HepG2 (cell line): ENCODE data around the gene COL8A1. TPM values are rescaled to one million over a fixed set of nuclear protein-coding genes. Genes with fewer than 3 reads are reported as not detected.

Experiments used
- ATAC-seq: fragments of 200-7000 bp; cut with Tn5 transposase; 3 replicates; pipeline ENCODE4 v1.9.1; 2020; ENCODE audit warnings: mild to moderate bottlenecking, moderate library complexity
- BruUV-seq: library from RNA; stranded (reverse); fragments of 400-500 nt; replicated peaks from 2 replicates; lab custom pipeline; 2021; lab: Mats Ljungman, UMichigan
- CTCF ChIA-PET: fragments of 300-600 bp; formaldehyde crosslinking; extraction: SDS; loops from one replicate; lab custom pipeline; 2021; ENCODE audit warnings: low total read pairs, inconsistent platforms, low intra/inter-chr PET ratio; lab: Yijun Ruan, JAX
- POLR2A ChIA-PET: fragments of 350-600 bp; sonication (Branson Sonifier 250); formaldehyde crosslinking; loops from one replicate; lab custom pipeline; 2020; ENCODE audit warnings: antibody characterized with exemption, inconsistent platforms; lab: Yijun Ruan, JAX
- DNase-seq: peaks from one replicate; pipeline ENCODE4 v3.0.0-alpha.2; 2015; ENCODE audit warnings: low spot score
- FAIRE-seq: peaks from 3 replicates; lab custom pipeline; 2011; peaks lifted over from hg19 to GRCh38; lab: Jason Lieb, UNC
- H2AFZ ChIP-seq: one replicate; pipeline ENCODE4 v1.6.1; 2011; ENCODE audit warnings: low read length, inconsistent platforms
- H3K27ac ChIP-seq: fragments of 300-600 bp; 3 replicates; pipeline ENCODE4 v1.8.0; 2011; ENCODE audit warnings: mixed run types, mild to moderate bottlenecking, mixed read lengths, low read length, inconsistent platforms; ENCODE audit not compliant: insufficient read depth; ENCODE audit errors: extremely low read length
- H3K27me3 ChIP-seq, 2 experiments: fragments of 200-600 bp in 1 of 2; 2 replicates in 1 of 2; 3 replicates in 1 of 2; pipeline versions ENCODE4 v1.6.0 to v1.8.0; 2011; ENCODE audit warnings: low read length in 2 of 2, mild to moderate bottlenecking in 2 of 2, moderate library complexity in 2 of 2, inconsistent platforms in 1 of 2; ENCODE audit not compliant: insufficient read depth in 2 of 2, control insufficient read depth in 1 of 2
- H3K36me3 ChIP-seq, 2 experiments: fragments of 200-600 bp in 1 of 2; replicated peaks in 1 of 2; 2 replicates in 1 of 2; 3 replicates in 1 of 2; pipeline versions ENCODE4 v1.5.1 to v1.8.0; 2011; ENCODE audit warnings: low read length in 2 of 2, inconsistent platforms in 1 of 2; ENCODE audit not compliant: insufficient read depth in 2 of 2, control insufficient read depth in 1 of 2
- H3K4me1 ChIP-seq: 2 replicates; pipeline ENCODE4 v1.5.1; 2012; ENCODE audit warnings: low read length, inconsistent platforms; ENCODE audit not compliant: insufficient read depth
- H3K4me2 ChIP-seq: 2 replicates; pipeline ENCODE4 v1.6.0; 2011; ENCODE audit warnings: low read depth, low read length, inconsistent platforms
- H3K4me3 ChIP-seq, 3 experiments: fragments of 200-600 bp in 1 of 3; sonication (generic), shearing (Covaris generic) in 1 of 3; replicated peaks in 1 of 3; 2 replicates each; pipeline ENCODE4 v1.5.1; 2011 to 2016; ENCODE audit warnings: low read length in 3 of 3, inconsistent platforms in 2 of 3, low read depth in 2 of 3, mild to moderate bottlenecking in 2 of 3, control low read depth in 1 of 3, mixed read lengths in 1 of 3; ENCODE audit not compliant: insufficient read depth in 1 of 3
- H3K79me2 ChIP-seq: one replicate; pipeline ENCODE4 v1.6.1; 2011; ENCODE audit warnings: low read length, inconsistent platforms; ENCODE audit not compliant: insufficient read depth
- H3K9ac ChIP-seq: 2 replicates; pipeline ENCODE4 v1.6.0; 2011; ENCODE audit warnings: mild to moderate bottlenecking, low read depth, low read length, inconsistent platforms; ENCODE audit not compliant: insufficient read depth
- H3K9me3 ChIP-seq: 2 replicates; pipeline ENCODE4 v1.5.1; 2012; ENCODE audit warnings: mild to moderate bottlenecking, low read length
- H4K20me1 ChIP-seq: 2 replicates; pipeline ENCODE4 v1.6.0; 2011; ENCODE audit warnings: inconsistent platforms, mild to moderate bottlenecking, low read length, moderate library complexity; ENCODE audit not compliant: insufficient read depth
- ADNP ChIP-seq: sonication (generic); formaldehyde crosslinking; IDR thresholded peaks from 2 replicates; pipeline ENCODE4 v1.4.0; 2020; ENCODE audit warnings: missing genetic modification reagents
- CCDC6 ChIP-seq: sonication (generic); formaldehyde crosslinking; IDR thresholded peaks from 2 replicates; pipeline ENCODE4 v1.8.1; 2022; ENCODE audit warnings: mild to moderate bottlenecking, missing genetic modification reagents, moderate library complexity
- DBP ChIP-seq: sonication (generic); formaldehyde crosslinking; IDR thresholded peaks from 2 replicates; pipeline ENCODE4 v1.4.0; 2020; ENCODE audit warnings: missing genetic modification reagents; ENCODE audit errors: not compliant biosample characterization
- GATAD1 ChIP-seq: IDR thresholded peaks from 2 replicates; pipeline ENCODE4 v1.6.1; 2016; ENCODE audit warnings: missing genetic modification reagents, missing compliant biosample characterization
- GTF2F1 ChIP-seq: fragments of 150-350 bp; IDR thresholded peaks from 2 replicates; pipeline ENCODE4 v1.6.1; 2014; ENCODE audit warnings: low read length
- HMG20A ChIP-seq: IDR thresholded peaks from 2 replicates; pipeline ENCODE4 v1.6.1; 2016; ENCODE audit warnings: borderline replicate concordance
- HNRNPH1 ChIP-seq: fragments of 200-400 bp; formaldehyde crosslinking; optimal IDR thresholded peaks from 2 replicates; pipeline ENCODE3; 2017; ENCODE audit warnings: mild to moderate bottlenecking, low read depth, low read length
- ISX ChIP-seq: sonication (generic); formaldehyde crosslinking; conservative IDR thresholded peaks from 2 replicates; pipeline ENCODE4 v1.5.0; 2020; ENCODE audit warnings: missing genetic modification reagents
- TRAFD1 ChIP-seq: sonication (generic); formaldehyde crosslinking; IDR thresholded peaks from 2 replicates; pipeline ENCODE4 v1.5.1; 2020; ENCODE audit warnings: missing genetic modification reagents, mild to moderate bottlenecking, borderline replicate concordance
- ZBTB8A ChIP-seq: sonication (generic); formaldehyde crosslinking; IDR thresholded peaks from 2 replicates; pipeline ENCODE4 v1.4.0; 2020; ENCODE audit warnings: mild to moderate bottlenecking, low read depth, missing genetic modification reagents, borderline replicate concordance
- ZC3H4 ChIP-seq: sonication (generic); formaldehyde crosslinking; IDR thresholded peaks from 2 replicates; pipeline ENCODE4 v1.4.0; 2020; ENCODE audit warnings: missing genetic modification reagents, borderline replicate concordance
- ZFP37 ChIP-seq: sonication (generic); formaldehyde crosslinking; IDR thresholded peaks from 2 replicates; pipeline ENCODE4 v1.4.0; 2020; ENCODE audit warnings: missing genetic modification reagents, borderline replicate concordance
- ZNF44 ChIP-seq: sonication (generic); formaldehyde crosslinking; IDR thresholded peaks from 2 replicates; pipeline ENCODE4 v1.5.1; 2020; ENCODE audit warnings: mild to moderate bottlenecking, missing genetic modification reagents
- WGBS: methylation state at CpG from one replicate; pipeline ENCODE4 v1.1.6; 2017; ENCODE audit warnings: low lambda C conversion rate; 5-methylcytosine and 5-hydroxymethylcytosine counted together
- in situ Hi-C: cut with HindIII; loops from 2 replicates; pipeline ENCODE4 v1.10.0; 2017; ENCODE audit warnings: low pct_unique_long_range_greater_than_20kb; ENCODE audit not compliant: extremely low pct_ligation_motif_present
- intact Hi-C: fragments of 100-400 bp; cut with micrococcal nuclease; formaldehyde crosslinking; loops from one replicate; pipeline ENCODE4 v1.10.0; 2022; ENCODE audit not compliant: unreplicated experiment
- polyA plus RNA-seq, 8 experiments: library from polyadenylated mRNA; depleted of rRNA in 3 of 8; stranded (reverse) in 7 of 8; unstranded in 1 of 8; fragments of >200 nt; fragmentation: Illumina TruSeq in 4 of 8; extraction: Trizol in 4 of 8; gene quantifications; 2 replicates each; pipeline versions ENCODE4 v1.2.1 to v1.2.3, GENCODE V29; 2011 to 2016; ENCODE audit warnings: low read depth in 4 of 8, missing spikeins in 1 of 8, mixed read lengths in 1 of 8; ENCODE audit not compliant: insufficient read depth in 1 of 8
- total RNA-seq, 5 experiments: library from RNA; depleted of rRNA; stranded (reverse); fragments of >200 nt; fragmentation: Illumina TruSeq; extraction: Trizol; gene quantifications; 2 replicates each; pipeline ENCODE4 v1.2.3, GENCODE V29; 2016; ENCODE audit warnings: low read depth in 1 of 5
- TF ChIP-seq, protein P1 (sequence below): sonication (generic); formaldehyde crosslinking; IDR thresholded peaks from 2 replicates; pipeline ENCODE4 v1.9.0; 2021; ENCODE audit warnings: missing genetic modification reagents, borderline replicate concordance
- TF ChIP-seq, protein P2 (sequence below): sonication (generic); formaldehyde crosslinking; IDR thresholded peaks from 2 replicates; pipeline ENCODE4 v1.4.0; 2020; ENCODE audit warnings: missing genetic modification reagents

Gene COL8A1
- total and polyA plus RNA-seq, 2 of the 13 experiments (the other 11 are each of a cell fraction or from before 2014, with no cell fraction given): not detected

DNA sequence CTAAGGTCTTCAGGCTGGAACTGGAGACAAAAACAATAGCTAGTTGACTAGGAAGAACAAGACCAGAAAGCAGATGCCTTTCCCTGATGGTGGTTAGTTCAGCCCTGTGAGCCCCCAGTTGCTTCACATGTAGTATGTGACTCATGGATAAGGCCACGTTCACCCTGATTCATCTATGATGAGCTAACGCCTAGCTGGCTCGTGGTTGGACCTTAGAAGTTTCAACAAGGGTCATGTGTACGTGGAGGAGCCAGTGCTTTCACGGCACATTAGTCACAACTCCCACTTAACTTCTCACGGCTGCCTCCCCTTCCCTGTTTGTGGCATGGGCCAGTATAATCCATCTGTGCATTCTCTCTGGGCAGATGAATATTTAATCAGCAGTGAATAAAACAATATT is 20.6 kb downstream of the COL8A1 start:
- ChIA-PET POLR2A (no interaction called here), CTCF (no interaction called here)
- in situ Hi-C loops: no loop called here
- Histone ChIP-seq H3K4me1 (no peaks in the 10 kb centered on the region), H3K36me3 (no peaks in the 10 kb centered on the region), H3K4me3 (no peak overlapping the region), H2AFZ (no peak overlapping the region), H3K4me2 (no peak overlapping the region), H3K79me2 (no peaks in the 10 kb centered on the region), H3K9me3 (no peaks in the 10 kb centered on the region), H3K27ac (no peak overlapping the region), H3K27me3 (no peaks in the 10 kb centered on the region), H4K20me1 (no peaks in the 10 kb centered on the region), H3K9ac (no peak overlapping the region)
- no peak for FAIRE-seq
- ATAC-seq: no peak
- BruUV-seq: no TSS peak
- 16% methylated on average over 4 of the region's 6 CpGs for WGBS
- DNase-seq: no peak
- intact Hi-C loops: no loop called here
- TF ChIP-seq CCDC6 (CRISPR knock-in tag) (no peak), ZNF44 (CRISPR knock-in tag) (no peak), ZFP37 (CRISPR knock-in tag) (no peak), ZBTB8A (CRISPR knock-in tag) (no peak), TRAFD1 (no peak), ISX (no peak), ADNP (CRISPR knock-in tag) (no peak), GTF2F1 (no peak), GATAD1 (CRISPR knock-in tag) (no peak), DBP (no peak), ZC3H4 (CRISPR knock-in tag) (no peak), HMG20A (no peak), HNRNPH1 (no peak)
- TF ChIP-seq, protein P1, sequence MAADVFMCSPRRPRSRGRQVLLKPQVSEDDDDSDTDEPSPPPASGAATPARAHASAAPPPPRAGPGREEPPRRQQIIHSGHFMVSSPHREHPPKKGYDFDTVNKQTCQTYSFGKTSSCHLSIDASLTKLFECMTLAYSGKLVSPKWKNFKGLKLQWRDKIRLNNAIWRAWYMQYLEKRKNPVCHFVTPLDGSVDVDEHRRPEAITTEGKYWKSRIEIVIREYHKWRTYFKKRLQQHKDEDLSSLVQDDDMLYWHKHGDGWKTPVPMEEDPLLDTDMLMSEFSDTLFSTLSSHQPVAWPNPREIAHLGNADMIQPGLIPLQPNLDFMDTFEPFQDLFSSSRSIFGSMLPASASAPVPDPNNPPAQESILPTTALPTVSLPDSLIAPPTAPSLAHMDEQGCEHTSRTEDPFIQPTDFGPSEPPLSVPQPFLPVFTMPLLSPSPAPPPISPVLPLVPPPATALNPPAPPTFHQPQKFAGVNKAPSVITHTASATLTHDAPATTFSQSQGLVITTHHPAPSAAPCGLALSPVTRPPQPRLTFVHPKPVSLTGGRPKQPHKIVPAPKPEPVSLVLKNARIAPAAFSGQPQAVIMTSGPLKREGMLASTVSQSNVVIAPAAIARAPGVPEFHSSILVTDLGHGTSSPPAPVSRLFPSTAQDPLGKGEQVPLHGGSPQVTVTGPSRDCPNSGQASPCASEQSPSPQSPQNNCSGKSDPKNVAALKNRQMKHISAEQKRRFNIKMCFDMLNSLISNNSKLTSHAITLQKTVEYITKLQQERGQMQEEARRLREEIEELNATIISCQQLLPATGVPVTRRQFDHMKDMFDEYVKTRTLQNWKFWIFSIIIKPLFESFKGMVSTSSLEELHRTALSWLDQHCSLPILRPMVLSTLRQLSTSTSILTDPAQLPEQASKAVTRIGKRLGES: no peak
- TF ChIP-seq, protein P2, sequence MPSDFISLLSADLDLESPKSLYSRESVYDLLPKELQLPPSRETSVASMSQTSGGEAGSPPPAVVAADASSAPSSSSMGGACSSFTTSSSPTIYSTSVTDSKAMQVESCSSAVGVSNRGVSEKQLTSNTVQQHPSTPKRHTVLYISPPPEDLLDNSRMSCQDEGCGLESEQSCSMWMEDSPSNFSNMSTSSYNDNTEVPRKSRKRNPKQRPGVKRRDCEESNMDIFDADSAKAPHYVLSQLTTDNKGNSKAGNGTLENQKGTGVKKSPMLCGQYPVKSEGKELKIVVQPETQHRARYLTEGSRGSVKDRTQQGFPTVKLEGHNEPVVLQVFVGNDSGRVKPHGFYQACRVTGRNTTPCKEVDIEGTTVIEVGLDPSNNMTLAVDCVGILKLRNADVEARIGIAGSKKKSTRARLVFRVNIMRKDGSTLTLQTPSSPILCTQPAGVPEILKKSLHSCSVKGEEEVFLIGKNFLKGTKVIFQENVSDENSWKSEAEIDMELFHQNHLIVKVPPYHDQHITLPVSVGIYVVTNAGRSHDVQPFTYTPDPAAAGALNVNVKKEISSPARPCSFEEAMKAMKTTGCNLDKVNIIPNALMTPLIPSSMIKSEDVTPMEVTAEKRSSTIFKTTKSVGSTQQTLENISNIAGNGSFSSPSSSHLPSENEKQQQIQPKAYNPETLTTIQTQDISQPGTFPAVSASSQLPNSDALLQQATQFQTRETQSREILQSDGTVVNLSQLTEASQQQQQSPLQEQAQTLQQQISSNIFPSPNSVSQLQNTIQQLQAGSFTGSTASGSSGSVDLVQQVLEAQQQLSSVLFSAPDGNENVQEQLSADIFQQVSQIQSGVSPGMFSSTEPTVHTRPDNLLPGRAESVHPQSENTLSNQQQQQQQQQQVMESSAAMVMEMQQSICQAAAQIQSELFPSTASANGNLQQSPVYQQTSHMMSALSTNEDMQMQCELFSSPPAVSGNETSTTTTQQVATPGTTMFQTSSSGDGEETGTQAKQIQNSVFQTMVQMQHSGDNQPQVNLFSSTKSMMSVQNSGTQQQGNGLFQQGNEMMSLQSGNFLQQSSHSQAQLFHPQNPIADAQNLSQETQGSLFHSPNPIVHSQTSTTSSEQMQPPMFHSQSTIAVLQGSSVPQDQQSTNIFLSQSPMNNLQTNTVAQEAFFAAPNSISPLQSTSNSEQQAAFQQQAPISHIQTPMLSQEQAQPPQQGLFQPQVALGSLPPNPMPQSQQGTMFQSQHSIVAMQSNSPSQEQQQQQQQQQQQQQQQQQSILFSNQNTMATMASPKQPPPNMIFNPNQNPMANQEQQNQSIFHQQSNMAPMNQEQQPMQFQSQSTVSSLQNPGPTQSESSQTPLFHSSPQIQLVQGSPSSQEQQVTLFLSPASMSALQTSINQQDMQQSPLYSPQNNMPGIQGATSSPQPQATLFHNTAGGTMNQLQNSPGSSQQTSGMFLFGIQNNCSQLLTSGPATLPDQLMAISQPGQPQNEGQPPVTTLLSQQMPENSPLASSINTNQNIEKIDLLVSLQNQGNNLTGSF (CRISPR knock-in tag): no peak
